PC-9 (cell line): ENCODE data around the gene FAR1. TPM values are rescaled to one million over a fixed set of nuclear protein-coding genes. Genes with fewer than 3 reads are reported as not detected.

ENCODE experiments used
- BruUV-seq: library from RNA; stranded (reverse); fragments of 400-500 nt; replicated peaks from 2 replicates; lab custom pipeline; 2021; lab: Mats Ljungman, UMichigan
- CTCF ChIA-PET: fragments of 300-600 bp; sonication (Branson Sonifier 250); formaldehyde crosslinking; loops from one replicate; lab custom pipeline; 2022; ENCODE audit warnings: antibody characterized with exemption; lab: Charles Lee
- POLR2A ChIA-PET: fragments of 300-600 bp; sonication (Branson Sonifier 250); formaldehyde crosslinking; loops from one replicate; lab custom pipeline; 2022; ENCODE audit warnings: antibody characterized with exemption; ENCODE audit not compliant: unreplicated experiment; lab: Charles Lee
- DNase-seq, 2 experiments: peaks; one replicate each; pipeline versions ENCODE4 v3.0.0 to v3.0.0-alpha.2; 2015 to 2022; ENCODE audit warnings: mixed read lengths in 1 of 2
- H2AFZ ChIP-seq: fragments of 200-600 bp; sonication (generic); 2 replicates; pipeline ENCODE4 v1.8.1; 2017; ENCODE audit warnings: antibody characterized with exemption
- H3F3A ChIP-seq: fragments of 200-600 bp; sonication (generic); 2 replicates; pipeline ENCODE4 v1.8.1; 2017; ENCODE audit warnings: antibody characterized with exemption, mild to moderate bottlenecking, low read depth; ENCODE audit not compliant: insufficient read depth
- H3K27ac ChIP-seq: fragments of 200-600 bp; sonication (generic); 2 replicates; pipeline ENCODE4 v1.6.1; 2016; ENCODE audit warnings: mixed run types
- H3K27me3 ChIP-seq: fragments of 200-600 bp; sonication (generic); 2 replicates; pipeline ENCODE4 v1.6.1; 2016; ENCODE audit warnings: low read depth, mixed run types; ENCODE audit not compliant: insufficient read depth
- H3K36me3 ChIP-seq: fragments of 200-600 bp; sonication (generic); 2 replicates; pipeline ENCODE4 v1.6.1; 2016; ENCODE audit warnings: low read depth, mixed run types
- H3K4me1 ChIP-seq: fragments of 200-600 bp; sonication (generic); replicated peaks from 2 replicates; pipeline ENCODE4 v1.6.1; 2016; ENCODE audit warnings: mixed run types; ENCODE audit not compliant: insufficient read depth
- H3K4me2 ChIP-seq: fragments of 200-600 bp; sonication (generic); 2 replicates; pipeline ENCODE4 v1.6.1; 2017; ENCODE audit warnings: mixed run types
- H3K4me3 ChIP-seq: fragments of 200-600 bp; sonication (generic); 2 replicates; pipeline ENCODE4 v1.6.1; 2016; ENCODE audit warnings: mixed run types
- H3K79me2 ChIP-seq: fragments of 200-600 bp; sonication (generic); 2 replicates; pipeline ENCODE4 v1.6.1; 2017; ENCODE audit warnings: low read depth, mixed run types
- H3K9me2 ChIP-seq: fragments of 200-600 bp; sonication (generic); 2 replicates; pipeline ENCODE4 v1.8.1; 2017; ENCODE audit warnings: mild to moderate bottlenecking; ENCODE audit not compliant: insufficient read depth
- H3K9me3 ChIP-seq: fragments of 200-600 bp; sonication (generic); 2 replicates; pipeline ENCODE4 v1.8.1; 2016; ENCODE audit warnings: low read depth; ENCODE audit not compliant: insufficient read depth
- H4K20me1 ChIP-seq: fragments of 200-600 bp; sonication (generic); 2 replicates; pipeline ENCODE4 v1.8.1; 2017; ENCODE audit not compliant: insufficient read depth
- EZH2 ChIP-seq: fragments of 200-600 bp; sonication (generic); IDR thresholded peaks from 2 replicates; pipeline ENCODE4 v1.8.0; 2017; ENCODE audit warnings: antibody characterized with exemption, low read depth
- intact Hi-C: fragments of 100-400 bp; cut with micrococcal nuclease; formaldehyde crosslinking; loops from one replicate; pipeline ENCODE4 v1.10.0; 2022; ENCODE audit not compliant: unreplicated experiment
- total RNA-seq: library from RNA; stranded (reverse); gene quantifications from 2 replicates; pipeline ENCODE4 v1.2.3, GENCODE V29; 2021
- TF ChIP-seq, protein P1 (sequence below): fragments of 200-600 bp; sonication (generic); conservative IDR thresholded peaks from 2 replicates; pipeline ENCODE4 v1.6.1; 2017; ENCODE audit warnings: mixed run types, antibody characterized with exemption, mild to moderate bottlenecking, moderate library complexity

FAR1 gene
- total RNA-seq, 1 experiment from 2014 or later = 34.4 TPM

DNA sequence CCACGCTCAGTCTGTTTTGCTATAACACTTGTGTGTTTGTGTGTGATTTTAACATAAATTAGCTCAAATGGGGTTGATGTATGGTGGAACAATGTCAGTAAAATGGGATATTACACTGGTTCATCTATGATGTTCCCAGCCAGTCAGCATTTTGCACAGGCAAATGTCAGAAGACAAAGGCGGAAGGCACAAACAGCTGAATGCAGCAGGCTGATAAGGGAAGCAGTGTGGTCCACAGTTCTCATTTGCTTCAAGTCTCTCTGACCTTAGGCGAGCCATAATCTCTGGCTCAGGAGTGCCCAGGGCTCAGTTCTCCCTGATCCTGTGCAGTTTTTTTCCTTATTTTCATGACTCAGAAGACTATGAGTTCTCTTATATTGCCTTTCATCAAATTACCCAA, 102.7 kb downstream of the FAR1 start:
- H3K36me3 ChIP-seq = no peaks in the 10 kb centered on the region
- no peaks in the 10 kb centered on the region for H3K9me3 ChIP-seq
- H2AFZ ChIP-seq = no peak overlapping the region
- no peak overlapping the region for H3K27ac ChIP-seq
- no peak for TF ChIP-seq EZH2
- TF ChIP-seq, protein P1, sequence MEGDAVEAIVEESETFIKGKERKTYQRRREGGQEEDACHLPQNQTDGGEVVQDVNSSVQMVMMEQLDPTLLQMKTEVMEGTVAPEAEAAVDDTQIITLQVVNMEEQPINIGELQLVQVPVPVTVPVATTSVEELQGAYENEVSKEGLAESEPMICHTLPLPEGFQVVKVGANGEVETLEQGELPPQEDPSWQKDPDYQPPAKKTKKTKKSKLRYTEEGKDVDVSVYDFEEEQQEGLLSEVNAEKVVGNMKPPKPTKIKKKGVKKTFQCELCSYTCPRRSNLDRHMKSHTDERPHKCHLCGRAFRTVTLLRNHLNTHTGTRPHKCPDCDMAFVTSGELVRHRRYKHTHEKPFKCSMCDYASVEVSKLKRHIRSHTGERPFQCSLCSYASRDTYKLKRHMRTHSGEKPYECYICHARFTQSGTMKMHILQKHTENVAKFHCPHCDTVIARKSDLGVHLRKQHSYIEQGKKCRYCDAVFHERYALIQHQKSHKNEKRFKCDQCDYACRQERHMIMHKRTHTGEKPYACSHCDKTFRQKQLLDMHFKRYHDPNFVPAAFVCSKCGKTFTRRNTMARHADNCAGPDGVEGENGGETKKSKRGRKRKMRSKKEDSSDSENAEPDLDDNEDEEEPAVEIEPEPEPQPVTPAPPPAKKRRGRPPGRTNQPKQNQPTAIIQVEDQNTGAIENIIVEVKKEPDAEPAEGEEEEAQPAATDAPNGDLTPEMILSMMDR = no peak
- intact Hi-C loops = loop anchor here (5.0 kb wide), 1 partner anchor 186 kb away; no protein-coding TSS in a partner anchor
- no peaks in the 10 kb centered on the region for H3K4me1 ChIP-seq
- no peaks in the 10 kb centered on the region for H3K79me2 ChIP-seq
- H3K9me2 ChIP-seq = no peaks in the 10 kb centered on the region
- no peaks in the 10 kb centered on the region for H4K20me1 ChIP-seq
- H3K4me3 ChIP-seq = no peak overlapping the region
- ChIA-PET POLR2A (no interaction called here), CTCF (no interaction called here)
- no peak overlapping the region for H3K4me2 ChIP-seq
- H3K27me3 ChIP-seq = no peaks in the 10 kb centered on the region
- DNase-seq = no peak
- BruUV-seq = no TSS peak
- H3F3A ChIP-seq = no peaks in the 10 kb centered on the region

DNA sequence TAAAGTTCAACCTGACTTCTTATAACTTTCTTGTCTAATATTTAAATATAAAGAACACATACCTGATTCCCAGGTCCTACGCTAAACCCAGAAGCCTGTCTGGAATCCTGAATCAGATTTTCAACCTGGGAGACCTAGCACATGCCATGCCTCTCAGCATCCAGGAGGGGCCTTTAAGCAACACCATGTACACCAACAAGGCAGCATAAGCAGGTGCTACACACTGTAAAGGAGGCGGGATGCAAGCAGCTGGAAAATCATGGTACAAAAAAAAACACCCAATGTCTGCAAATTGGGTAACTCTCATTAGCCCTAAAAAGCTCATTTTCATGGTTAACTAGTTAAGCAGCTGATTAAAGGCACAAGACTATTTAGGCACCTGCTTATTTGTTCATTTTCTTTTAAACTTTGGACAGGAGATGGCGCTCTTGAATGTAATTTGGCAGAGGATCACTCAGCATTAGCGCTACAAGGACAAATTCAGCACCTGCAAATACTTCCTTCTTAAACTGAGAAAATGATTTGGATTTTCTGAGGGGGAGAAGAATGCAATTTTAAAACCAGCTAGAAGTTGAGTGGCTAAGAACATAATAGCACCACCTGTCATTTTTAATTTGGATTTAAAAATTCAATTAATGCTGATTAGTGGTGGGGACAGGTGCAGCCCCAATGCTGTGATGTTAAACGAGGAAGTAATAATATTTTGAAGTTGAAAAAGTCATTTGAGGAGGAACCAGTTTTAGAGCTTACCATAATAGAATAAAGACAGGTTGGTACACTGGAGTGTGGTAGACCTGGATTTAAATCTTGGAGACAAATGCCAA, 104.0 kb downstream of the FAR1 start:
- ChIA-PET CTCF (interaction anchor here (0.7 to 1.6 kb wide), 4 partner anchors 102 to 1136 kb away, joined by 3 to 8 read pairs (median 5); no protein-coding TSS in a partner anchor), POLR2A (no interaction called here)
- no TSS peak for BruUV-seq

DNA sequence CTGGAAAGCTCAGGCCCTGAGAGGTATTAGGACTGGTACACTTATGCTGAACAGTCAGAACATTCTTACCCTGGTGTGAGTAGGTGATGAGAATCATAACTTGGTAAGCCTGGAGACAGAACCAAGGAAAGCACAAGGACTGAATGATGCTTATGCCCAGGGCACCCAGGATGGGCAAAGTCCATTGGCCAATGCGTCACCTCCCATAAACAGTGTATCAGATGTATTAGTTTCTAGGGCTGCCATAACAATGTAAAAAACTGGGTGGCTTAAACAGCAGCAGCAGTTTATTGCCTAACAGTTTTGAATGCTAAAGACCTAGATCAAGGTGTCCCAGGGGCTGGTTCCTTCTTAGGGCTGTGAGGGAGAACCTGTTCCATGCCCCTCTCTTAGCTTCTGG, 107.0 kb downstream of the FAR1 start:
- H3K27me3 ChIP-seq = no peaks in the 10 kb centered on the region
- H3K9me3 ChIP-seq = no peaks in the 10 kb centered on the region
- no peaks in the 10 kb centered on the region for H3F3A ChIP-seq
- TF ChIP-seq, protein P1 = no peak
- H3K4me3 ChIP-seq = no peak overlapping the region
- no peak overlapping the region for H3K4me2 ChIP-seq
- no peaks in the 10 kb centered on the region for H4K20me1 ChIP-seq
- no peaks in the 10 kb centered on the region for H3K36me3 ChIP-seq
- H3K79me2 ChIP-seq = no peaks in the 10 kb centered on the region
- POLR2A ChIA-PET = no interaction called here
- no peaks in the 10 kb centered on the region for H3K9me2 ChIP-seq
- H3K27ac ChIP-seq = no peak overlapping the region
- no peak overlapping the region for H2AFZ ChIP-seq
- BruUV-seq = no TSS peak
- no peaks in the 10 kb centered on the region for H3K4me1 ChIP-seq
- no peak for DNase-seq
- intact Hi-C loops = no loop called here
- CTCF ChIA-PET = no interaction called here

More for the DNA sequence above, 104.0 kb downstream of the FAR1 start:
- no peaks in the 10 kb centered on the region for H3K27me3 ChIP-seq
- no peak overlapping the region for H2AFZ ChIP-seq
- no peaks in the 10 kb centered on the region for H3K4me1 ChIP-seq
- no peaks in the 10 kb centered on the region for H3K79me2 ChIP-seq
- H3F3A ChIP-seq = no peaks in the 10 kb centered on the region
- no peak for TF ChIP-seq EZH2
- TF ChIP-seq, protein P1 = peak; percentile 74
- H3K4me2 ChIP-seq = no peak overlapping the region
- H3K36me3 ChIP-seq = no peaks in the 10 kb centered on the region
- peak; percentile 12 to 68 for DNase-seq
- H3K9me2 ChIP-seq = no peaks in the 10 kb centered on the region
- H3K4me3 ChIP-seq = no peak overlapping the region
- no peak overlapping the region for H3K27ac ChIP-seq
- no peaks in the 10 kb centered on the region for H3K9me3 ChIP-seq
- no peaks in the 10 kb centered on the region for H4K20me1 ChIP-seq
- intact Hi-C loops = loop anchor here (1.0 to 5.0 kb wide), 3 partner anchors 185 to 477 kb away; no protein-coding TSS in a partner anchor
